HTR-8/SVneo (cell line): ENCODE measurements around the gene LTBP1.
"Not testable (repeated sequence)": the region's sequence is repeated elsewhere in the genome, so short reads cannot be mapped to it uniquely, and the experiment has no call there.

Experiments
- DNase-seq: peaks from one replicate; pipeline ENCODE4 v3.0.0; 2011; ENCODE audit warnings: low spot score, mixed read lengths; ENCODE audit not compliant: insufficient read length
- FAIRE-seq: peaks from 2 replicates; lab custom pipeline; 2011; peaks lifted over from hg19 to GRCh38; lab: Jason Lieb, UNC

LTBP1 gene

DNA sequence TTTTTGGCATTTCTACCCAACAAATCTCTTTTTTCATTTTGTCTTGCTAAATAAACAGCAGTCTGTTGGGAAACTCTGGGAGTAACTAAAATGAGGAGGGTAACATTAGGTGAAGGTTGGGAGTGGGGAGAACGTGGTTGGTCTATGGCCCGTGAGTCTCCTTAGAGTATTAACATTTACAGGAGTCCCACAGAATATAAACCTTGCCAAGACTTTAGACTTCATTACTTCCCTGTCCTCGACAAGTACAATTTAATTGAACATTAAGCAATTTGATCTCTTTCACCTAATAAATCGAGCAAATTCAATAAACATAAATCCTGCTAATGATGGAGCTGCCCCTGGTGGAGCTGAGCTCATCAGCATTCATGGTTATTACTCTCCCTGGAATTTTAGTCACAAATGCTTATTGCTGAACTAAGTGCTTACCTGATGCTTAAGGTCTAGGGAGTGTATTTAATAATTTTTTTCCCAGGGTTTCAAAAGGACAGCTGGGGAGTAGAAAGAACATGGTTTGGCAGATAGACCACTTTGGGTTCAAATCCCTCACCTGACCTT, 434.6 kb downstream of the LTBP1 start:
- no peak for DNase-seq
- FAIRE-seq: no peak

DNA sequence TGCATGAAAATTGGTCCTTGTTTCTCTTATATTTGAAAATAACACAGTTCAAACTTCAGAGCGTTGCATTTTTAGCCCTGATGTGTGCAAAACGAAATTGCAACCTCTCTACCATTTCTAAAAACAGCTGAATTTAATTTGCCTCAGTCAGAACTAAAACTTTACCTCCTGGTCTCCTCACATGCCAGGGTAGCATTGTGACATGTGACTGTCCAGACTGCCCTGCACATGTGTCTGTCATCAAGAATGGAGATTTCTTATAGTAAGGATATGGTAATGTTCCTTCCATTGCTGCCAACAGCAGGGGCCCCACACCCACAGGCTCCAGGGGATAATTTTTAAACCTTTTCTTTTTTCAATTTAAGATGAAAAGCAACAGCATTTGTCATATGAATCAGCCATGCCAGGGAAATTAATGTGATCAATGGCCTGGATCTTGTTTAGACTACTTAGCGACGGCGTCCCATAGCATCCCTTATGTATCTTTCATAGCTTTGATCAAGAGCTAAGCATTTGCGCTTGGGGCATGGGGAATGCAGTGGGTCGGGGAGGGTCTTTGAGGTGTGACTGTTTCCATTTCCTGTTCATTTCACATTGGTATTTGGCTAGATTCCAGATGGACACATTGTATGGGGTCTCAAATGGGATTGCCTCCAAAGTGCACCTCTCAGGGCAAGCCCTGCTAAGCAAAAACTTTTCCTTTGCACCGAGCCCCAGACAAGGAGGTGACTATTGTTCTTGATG, 437.3 kb downstream of the LTBP1 start:
- no peak for FAIRE-seq

DNA sequence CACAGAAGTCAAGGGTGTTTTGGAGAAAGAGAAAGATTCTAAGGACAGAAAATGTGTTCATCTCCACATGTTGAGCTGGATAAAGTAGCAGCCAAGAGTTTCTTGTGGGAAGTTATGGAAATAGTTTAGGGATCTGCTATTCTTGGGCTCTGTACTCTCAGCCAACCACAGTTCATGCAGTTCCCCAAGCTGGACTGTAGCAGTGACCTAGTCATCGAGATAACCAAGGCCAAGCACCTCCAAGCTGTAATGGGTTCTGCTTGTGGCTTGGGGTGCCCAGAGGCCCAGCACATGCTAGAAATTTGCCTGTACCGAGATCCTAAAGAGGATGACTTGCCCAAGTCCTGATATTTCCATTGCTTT, 437.8 kb downstream of the LTBP1 start:
- DNase-seq (no peak), FAIRE-seq (no peak)

More for the DNA sequence above, 437.3 kb downstream of the LTBP1 start:
- DNase-seq: no peak

DNA sequence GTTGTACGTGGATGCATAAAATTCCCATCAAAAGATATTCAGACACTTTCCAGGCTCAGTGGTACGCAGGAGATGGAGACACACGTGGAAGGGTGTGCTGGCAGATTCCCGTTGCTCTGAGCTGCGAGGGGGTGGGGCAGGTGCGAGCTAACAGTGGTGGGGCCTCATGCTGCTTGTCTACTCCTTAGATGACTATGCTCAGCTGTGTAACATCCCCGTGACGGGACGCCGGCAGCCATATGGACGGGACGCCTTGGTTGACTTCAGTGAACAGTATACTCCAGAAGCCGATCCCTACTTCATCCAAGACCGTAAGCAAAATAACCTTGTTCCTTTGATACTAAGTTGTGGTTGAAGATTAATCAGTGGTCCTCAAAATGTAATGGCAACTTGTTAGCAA, 442.2 kb downstream of the LTBP1 start:
- FAIRE-seq: no peak
- no peak for DNase-seq

DNA sequence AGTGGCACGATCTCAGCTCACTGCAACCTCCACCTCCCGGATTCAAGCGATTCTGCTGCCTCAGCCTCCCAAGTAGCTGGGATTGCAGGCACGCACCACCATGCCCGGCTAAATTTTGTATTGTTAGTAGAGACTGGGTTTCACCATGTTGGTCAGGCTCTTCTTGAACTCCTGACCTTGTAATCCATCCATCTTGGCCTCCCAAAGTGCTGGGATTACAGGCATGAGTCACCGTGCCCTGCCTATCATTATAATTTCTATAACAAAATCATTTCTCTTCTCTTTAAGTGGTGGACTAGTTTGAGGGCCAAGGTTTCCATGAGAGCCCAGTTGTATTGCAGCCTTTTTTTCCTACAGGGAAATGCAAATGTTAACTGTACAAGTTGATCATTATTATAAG, 442.9 kb downstream of the LTBP1 start:
- not testable (repeated sequence) for FAIRE-seq, DNase-seq

DNA sequence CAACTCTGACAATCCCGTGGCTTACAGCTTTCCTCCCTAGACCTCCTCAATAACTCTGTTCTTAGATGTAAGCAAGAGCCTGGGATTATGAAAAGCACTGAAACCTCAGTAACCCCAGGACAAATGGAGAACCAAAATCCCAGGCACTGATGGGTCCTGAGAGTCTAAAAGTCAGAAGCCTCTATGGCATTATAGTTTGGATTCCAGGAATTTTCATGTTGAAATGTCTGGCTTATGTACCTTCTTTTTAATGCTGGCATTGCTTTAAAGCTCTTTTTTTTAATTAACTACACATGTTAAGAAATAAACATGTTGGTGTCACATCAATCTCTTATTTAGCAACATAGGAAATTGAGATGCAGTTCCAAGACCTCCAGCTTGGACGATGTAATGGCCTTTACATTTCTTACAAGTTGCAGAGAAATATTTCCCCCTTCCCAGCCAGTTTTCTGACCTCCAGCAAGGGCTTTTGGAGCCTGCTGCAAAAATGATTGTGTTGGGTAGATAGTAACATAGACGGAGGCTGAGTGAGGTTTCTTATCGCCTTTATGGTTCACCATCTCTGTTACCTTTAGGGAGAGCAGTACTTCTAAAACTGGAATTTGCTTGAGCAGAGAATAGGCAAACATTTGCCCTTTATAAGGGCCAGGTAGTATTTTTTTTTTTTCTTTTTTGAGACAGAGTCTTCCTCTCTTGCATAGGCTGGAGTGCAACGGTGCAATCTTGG, 444.9 kb downstream of the LTBP1 start:
- no peak for FAIRE-seq

DNA sequence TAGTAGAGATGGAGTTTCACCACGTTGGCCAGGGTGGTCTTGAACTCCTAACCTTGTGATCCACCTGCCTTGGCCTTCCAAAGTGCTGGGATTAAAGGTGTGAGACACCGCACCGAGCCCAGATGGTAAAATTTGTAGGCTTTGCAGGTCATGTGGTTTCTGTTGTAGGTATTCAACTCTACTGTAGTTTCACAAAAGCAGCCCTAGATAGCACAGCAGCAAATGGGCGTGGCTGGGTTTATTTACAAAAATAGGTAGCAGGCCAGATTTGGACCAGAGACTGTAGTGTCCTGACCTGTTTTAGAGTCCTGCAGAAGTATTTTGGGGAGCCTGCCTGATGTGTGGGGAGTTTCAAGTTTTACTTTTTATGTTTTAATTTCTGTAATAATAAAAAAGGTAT, 445.6 kb downstream of the LTBP1 start:
- FAIRE-seq: no peak
- no peak for DNase-seq

More for the DNA sequence above, 444.9 kb downstream of the LTBP1 start:
- DNase-seq: no peak

DNA sequence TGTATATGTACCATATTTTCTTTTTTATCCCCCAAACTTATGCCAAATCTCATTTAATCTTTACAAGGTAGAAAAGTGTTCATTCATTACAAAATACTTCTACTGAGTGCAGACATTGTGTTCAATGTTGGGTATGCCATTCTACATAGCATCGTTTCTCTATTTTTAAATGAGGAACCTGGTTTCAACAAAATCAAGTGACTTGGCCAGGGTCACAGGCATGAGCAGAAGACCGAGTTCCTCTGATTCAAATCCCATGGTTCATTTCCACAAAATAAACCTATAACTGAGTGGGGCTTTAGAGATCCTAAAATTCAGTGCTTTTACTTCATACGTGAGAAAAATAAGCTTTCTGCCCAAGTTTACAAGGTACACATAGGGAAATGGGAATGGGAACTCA, 448.3 kb downstream of the LTBP1 start:
- DNase-seq: no peak
- FAIRE-seq: no peak

DNA sequence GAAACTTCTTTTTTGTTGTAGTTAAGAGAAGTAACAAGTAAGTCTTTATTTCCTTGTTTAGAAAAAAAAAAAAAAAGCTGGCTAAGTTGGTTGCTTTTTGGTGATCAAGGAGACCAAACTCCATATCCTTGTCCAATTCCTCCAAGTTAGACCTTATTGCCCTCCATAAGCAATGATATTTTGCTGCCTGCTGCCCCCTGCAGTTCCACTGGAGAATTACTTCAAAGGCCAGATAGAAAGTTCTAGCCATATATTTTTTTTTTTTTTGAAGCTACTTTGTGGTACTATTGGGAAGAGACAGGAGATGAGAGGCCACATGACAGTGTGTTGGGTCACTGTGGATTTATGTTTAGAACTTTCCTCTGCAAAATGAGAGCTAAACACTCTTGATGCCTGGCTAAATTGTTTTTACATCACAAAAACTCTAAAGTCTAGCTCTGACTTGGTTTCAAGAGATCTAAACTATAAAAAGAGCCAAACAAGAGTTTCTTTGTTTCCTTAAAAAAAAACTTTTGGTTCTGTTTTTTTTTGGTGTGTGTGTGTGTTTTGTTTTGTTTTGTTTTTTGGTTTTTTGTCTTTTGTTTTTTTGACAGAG, 449.0 kb downstream of the LTBP1 start:
- DNase-seq (peak; percentile 30), FAIRE-seq (no peak)

DNA sequence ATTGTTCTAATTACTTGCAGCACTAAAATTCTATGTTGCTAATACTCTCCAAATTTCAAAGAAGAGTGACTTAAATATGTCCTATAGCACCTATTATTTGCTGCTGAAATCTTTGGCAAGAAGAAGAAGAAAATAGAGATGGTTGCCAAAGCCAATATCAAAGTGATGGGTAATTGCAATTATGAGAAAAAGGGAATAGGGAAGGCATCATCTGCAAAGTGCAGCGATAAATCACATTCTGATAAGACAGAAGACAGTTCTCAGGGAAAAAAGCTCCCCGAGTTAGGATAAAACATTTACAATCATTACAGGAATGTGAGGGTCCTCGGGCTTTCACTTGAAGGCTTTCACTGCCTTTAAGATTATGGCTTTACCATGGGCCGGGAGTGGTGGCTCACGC, 457.6 kb downstream of the LTBP1 start:
- no peak for DNase-seq
- no peak for FAIRE-seq

DNA sequence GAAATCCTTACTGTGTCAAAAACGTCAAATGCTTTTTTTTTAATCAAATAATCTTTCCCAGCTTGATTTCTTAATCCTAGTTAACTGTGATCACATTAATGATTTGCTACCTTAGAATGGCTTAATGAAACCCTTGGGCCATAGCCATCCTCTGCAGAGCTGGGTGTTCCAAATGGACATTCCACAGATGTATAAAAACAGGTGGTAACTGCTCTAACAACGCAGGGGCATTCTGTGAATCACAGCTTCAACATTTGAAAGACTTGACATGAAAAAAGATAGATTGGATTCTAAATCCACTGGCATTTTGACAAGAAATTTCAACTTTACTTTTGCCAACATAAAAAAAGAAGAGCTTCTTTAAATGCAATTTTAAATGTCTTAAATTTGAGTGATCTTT, 459.9 kb downstream of the LTBP1 start:
- FAIRE-seq (no peak), DNase-seq (no peak)

DNA sequence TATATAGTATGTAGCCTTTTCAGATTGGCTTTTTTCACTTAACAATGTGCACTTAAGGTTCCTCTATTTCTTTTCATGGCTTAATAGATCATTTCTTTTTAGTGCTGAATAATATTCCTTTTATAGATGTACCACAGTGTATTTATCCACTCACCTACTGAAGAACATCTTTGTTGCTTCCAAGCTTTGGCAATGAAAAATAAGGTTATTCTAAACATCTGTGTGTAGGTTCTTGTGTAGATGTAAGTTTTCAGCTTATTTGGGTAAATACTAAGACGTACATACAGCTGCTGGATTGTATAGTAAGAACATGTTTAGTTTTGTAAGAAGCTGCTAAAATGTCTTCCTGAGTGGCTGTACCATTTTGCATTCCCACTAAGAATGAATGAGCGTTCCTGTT, 461.4 kb downstream of the LTBP1 start:
- FAIRE-seq: no peak
- DNase-seq: no peak

DNA sequence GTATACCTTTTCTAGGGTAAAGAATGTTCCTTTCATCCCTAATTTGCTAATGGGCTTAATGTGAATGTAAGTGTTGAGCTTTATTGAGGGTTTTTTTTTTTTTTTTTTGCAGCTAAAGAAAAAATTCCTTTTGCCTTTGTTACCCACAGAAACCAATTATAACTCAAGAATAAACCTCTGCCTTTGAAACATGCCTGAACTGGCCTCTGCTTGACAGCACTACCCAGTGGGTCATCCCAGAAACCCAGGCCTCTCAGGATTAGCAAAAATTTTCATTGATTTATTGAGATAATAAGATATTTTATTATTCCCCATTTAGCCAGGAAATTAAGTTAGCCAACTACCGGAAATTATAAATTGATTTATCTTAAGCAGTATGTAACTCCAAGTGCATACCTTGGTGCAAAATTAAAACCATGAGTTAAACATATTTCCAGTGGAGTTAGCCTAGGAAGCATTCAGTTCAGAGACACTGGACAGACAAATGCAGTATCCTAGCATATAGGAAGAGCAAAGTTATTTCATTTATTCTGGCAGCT, 462.7 kb downstream of the LTBP1 start:
- no peak for FAIRE-seq
- no peak for DNase-seq

DNA sequence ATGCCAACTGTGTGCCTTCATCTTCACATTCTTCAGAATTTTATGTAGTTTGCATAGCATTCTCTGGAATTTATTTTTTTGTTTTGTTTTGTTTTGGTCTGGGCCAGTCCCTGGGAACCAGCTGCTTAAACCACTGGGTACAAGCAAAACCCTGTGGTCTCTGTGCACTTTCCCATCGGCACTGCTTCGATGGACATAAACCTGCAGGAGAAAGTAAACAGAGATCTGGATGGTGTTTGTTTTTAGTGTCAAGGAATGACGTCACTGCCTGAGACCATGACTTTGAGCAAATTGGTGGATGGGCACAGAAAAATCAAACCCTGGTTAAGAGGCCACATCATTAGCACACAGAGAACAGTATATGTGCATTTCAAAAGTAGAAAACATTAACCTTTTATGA, 465.0 kb downstream of the LTBP1 start:
- FAIRE-seq (no peak), DNase-seq (no peak)

DNA sequence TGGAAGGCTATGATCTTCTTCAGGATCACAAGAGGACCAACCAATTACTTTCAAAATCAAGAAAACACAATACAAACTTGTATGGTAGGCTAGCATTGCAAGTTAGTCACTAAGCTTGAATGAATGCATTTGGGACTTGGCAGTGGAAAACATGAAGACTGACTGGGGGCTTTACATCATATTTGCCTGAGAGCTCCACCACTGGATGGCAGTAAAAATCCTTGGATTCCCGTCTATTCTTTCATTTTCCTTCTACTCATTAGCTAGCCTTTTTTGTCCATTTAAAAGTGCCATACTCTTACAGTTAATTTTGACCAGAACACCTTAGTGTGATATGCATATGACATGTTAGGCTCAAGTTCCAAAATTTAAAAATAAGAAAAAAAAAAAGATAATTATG, 466.2 kb downstream of the LTBP1 start:
- peak; percentile 60 for DNase-seq
- FAIRE-seq: no peak

DNA sequence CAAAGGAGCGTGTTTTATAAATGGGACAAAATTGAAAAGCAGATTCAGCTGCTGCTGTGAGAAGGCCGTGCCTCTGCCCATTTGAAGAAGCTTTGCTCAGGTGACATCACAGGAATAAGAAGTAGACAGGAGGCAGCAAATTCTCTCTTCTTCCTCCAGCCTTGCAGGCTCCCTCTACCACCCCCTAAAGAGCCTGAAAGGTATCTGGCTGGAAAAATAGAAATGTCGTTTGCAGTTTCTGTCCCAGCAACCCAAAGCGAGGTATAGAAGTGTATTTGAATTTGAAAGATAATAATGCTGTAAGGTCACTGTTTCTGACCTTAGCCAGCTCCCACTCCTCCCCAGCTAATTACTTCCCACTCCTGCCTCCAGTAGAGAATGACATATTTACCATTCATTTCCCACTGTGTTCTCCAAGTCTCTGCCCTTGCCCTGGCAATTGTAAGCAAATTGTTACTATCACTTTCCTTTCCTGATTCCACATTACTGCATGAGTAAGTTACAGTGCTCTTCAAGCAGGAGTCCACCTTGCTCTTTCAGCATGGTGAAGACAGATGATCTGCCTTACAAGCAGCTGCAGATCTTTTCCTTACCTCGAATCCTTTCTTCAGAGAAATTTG, 472.9 kb downstream of the LTBP1 start:
- no peak for DNase-seq
- FAIRE-seq: no peak

DNA sequence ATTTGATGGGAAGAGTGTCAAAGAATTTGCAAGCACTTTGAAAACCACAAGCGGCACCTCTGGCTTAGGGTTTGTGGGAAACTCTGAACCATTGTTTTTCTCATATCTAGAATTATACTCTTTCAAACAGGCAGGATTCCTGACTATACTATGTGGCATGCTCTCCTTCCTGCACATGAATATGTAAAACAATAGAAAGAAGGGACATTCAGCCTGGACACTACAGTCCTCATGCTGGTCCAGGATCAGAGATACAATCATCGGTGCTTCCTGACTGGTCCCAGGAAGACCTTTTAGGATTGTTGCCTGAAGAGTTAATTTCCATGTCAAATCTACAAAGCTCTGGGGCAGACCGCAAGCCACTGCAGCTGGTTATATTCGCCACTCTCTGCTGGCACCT, 474.0 kb downstream of the LTBP1 start:
- no peak for FAIRE-seq

DNA sequence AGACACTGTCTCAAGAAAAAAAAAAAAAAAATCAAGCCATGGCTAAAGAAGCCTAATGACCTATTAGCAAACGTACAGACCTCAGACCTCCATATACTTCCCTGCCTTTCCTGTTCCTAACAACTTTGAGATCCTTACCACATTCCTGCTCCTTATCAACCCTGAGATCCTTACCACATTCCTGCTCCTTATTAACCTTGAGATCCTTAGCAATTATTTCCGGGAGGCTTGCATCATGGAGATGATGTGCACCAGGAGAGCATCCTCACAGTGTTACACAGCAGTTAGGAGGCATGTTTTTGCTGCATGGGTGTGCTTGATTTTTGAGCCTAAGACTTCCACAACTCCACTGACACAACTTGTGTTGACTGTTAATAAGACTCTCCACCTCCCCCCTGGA, 475.1 kb downstream of the LTBP1 start:
- DNase-seq: no peak
- no peak for FAIRE-seq

More for the DNA sequence above, 474.0 kb downstream of the LTBP1 start:
- no peak for DNase-seq

DNA sequence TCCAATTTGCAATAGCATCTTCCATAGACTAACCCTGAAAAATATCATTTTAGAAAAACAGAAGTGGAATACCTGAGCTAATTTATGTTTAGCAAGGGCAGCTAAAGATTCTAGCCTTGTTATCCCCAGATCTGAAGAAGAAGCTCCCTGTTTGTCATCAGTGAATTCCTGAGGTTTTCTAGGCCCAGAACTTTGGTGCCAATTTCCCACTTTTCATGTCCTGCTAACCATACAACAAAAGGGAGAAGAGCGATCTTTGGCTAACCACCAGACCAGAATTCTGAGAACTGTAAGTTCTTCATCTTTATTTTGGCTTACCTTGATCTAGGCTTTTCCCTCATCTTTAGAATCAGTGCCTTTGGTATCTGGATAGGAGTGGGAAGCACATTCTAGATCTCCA, 478.4 kb downstream of the LTBP1 start:
- FAIRE-seq (no peak), DNase-seq (no peak)

DNA sequence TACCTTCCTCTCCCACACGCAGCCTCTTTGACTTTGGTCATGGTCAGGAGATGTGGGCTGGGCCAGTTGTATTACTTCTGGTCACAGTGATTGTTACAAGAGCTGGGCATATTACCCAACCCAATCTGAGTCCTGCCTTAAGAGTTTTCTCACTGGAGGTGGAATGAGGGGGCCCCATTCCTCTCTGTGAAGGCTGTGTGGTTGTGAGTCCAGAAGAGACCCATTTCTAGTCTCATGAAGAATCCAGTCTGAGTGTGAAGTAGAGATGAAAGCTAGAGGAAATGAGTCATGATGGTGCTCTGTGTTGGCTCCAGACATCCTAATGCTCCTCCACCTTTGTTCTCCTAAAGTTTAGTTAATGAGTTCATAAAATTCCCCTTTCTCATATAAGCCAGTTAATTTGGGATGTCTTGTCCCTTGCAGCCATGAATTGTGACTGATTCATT, 478.9 kb downstream of the LTBP1 start:
- no peak for FAIRE-seq
- DNase-seq: no peak
